Measurements from ENCODE around the gene PDCD4. TPM values are rescaled to one million over a fixed set of nuclear protein-coding genes. Genes with fewer than 3 reads are reported as not detected.

The PDCD4 gene
- total RNA-seq, 6 donors from 2014 or later, result 38.0 to 129 (median 57.1) TPM

- no peak overlapping the region for H3K27ac ChIP-seq
- ATAC-seq (ENCODE audit: low FRiP score in 2 of 2) (no peak), DNase-seq (no peak)
- no peak overlapping the region for H3K4me3 ChIP-seq
- H3K27me3 ChIP-seq, result no peaks in the 10 kb centered on the region
- peaks cover 4 to 18% (median 11%) of the 10 kb centered on the region in 4 donors for H3K4me1 ChIP-seq
- H3K36me3 ChIP-seq, result no peaks in the 10 kb centered on the region
- no peaks in the 10 kb centered on the region for H3K9me3 ChIP-seq
- TF ChIP-seq EP300 (IDR thresholded peaks at IDR 0.05) (no peak), POLR2AphosphoS5 (IDR thresholded peaks at IDR 0.05) (no peak), POLR2A (IDR thresholded peaks at IDR 0.05) (no peak)
- TF ChIP-seq, protein P1, sequence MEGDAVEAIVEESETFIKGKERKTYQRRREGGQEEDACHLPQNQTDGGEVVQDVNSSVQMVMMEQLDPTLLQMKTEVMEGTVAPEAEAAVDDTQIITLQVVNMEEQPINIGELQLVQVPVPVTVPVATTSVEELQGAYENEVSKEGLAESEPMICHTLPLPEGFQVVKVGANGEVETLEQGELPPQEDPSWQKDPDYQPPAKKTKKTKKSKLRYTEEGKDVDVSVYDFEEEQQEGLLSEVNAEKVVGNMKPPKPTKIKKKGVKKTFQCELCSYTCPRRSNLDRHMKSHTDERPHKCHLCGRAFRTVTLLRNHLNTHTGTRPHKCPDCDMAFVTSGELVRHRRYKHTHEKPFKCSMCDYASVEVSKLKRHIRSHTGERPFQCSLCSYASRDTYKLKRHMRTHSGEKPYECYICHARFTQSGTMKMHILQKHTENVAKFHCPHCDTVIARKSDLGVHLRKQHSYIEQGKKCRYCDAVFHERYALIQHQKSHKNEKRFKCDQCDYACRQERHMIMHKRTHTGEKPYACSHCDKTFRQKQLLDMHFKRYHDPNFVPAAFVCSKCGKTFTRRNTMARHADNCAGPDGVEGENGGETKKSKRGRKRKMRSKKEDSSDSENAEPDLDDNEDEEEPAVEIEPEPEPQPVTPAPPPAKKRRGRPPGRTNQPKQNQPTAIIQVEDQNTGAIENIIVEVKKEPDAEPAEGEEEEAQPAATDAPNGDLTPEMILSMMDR (IDR thresholded peaks at IDR 0.05), result no peak
- WGBS, 2 donors, result 88 to 95% methylated on average over 1 of the region's 1 CpG
These were observed 46.2 kb upstream of the PDCD4 start for GRCh38 chr10:110825508-110825907.

GRCh38 chr10:110827410-110827809, 44.3 kb upstream of the PDCD4 start:
- Histone ChIP-seq H3K27ac (no peak overlapping the region), H3K9me3 (no peaks in the 10 kb centered on the region), H3K36me3 (no peaks in the 10 kb centered on the region), H3K4me1 (peaks cover 0 to 10% (median 4%) of the 10 kb centered on the region in 4 donors), H3K4me3 (no peak overlapping the region), H3K27me3 (no peaks in the 10 kb centered on the region)
- no peak for DNase-seq
- WGBS, 2 donors, result 66 to 70% methylated on average over 4 of the region's 4 CpGs
- no peak for ATAC-seq (ENCODE audit: low FRiP score in 2 of 2)
- TF ChIP-seq, protein P1 (IDR thresholded peaks at IDR 0.05), result no peak
- TF ChIP-seq EP300 (IDR thresholded peaks at IDR 0.05) (no peak), POLR2AphosphoS5 (IDR thresholded peaks at IDR 0.05) (no peak), POLR2A (IDR thresholded peaks at IDR 0.05) (no peak)

DNA sequence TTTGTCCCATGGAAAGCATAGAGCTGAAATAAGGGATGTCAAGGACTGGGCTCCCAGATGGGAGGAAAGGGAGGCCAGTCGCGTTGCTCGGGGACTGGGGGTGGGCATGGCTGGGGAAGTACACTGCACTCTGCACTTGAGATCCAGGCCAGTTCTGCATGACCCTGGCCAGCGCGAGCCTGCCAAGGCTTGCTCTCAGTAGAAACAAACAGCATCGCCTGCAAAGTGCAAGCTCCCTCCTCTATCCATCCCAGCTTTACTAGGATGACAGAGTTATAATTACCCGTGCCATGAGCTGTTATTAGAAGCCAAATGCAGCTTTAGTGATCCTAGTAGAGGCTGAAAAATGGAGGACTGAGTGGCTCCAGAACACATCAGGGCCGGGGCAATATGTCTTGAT, 43.9 kb upstream of the PDCD4 start:
- TF ChIP-seq, protein P1 (IDR thresholded peaks at IDR 0.05), result no peak
- no peak for TF ChIP-seq POLR2AphosphoS5 (IDR thresholded peaks at IDR 0.05)
- no peak for TF ChIP-seq POLR2A (IDR thresholded peaks at IDR 0.05)
- TF ChIP-seq EP300 (IDR thresholded peaks at IDR 0.05), result no peak
- Histone ChIP-seq H3K36me3 (no peaks in the 10 kb centered on the region), H3K4me1 (peaks cover 0 to 7% (median 2%) of the 10 kb centered on the region in 4 donors), H3K27ac (no peak overlapping the region), H3K27me3 (no peaks in the 10 kb centered on the region), H3K4me3 (no peak overlapping the region), H3K9me3 (no peaks in the 10 kb centered on the region)
- 57 to 73% methylated on average over 1 to 8 of the region's 8 CpGs for WGBS, 2 donors
- DNase-seq, result no peak
- no peak for ATAC-seq (ENCODE audit: low FRiP score in 2 of 2)

GRCh38 chr10:110828525-110828924, 43.2 kb upstream of the PDCD4 start:
- Histone ChIP-seq H3K27ac (no peak overlapping the region), H3K4me1 (peaks cover 0 to under 1% (median 0%) of the 10 kb centered on the region in 4 donors), H3K9me3 (no peaks in the 10 kb centered on the region), H3K4me3 (no peak overlapping the region), H3K36me3 (no peaks in the 10 kb centered on the region), H3K27me3 (no peaks in the 10 kb centered on the region)
- 42 to 67% methylated on average over 2 of the region's 2 CpGs for WGBS, 2 donors
- TF ChIP-seq EP300 (IDR thresholded peaks at IDR 0.05) (no peak), POLR2A (IDR thresholded peaks at IDR 0.05) (no peak), POLR2AphosphoS5 (IDR thresholded peaks at IDR 0.05) (no peak)
- TF ChIP-seq, protein P1 (IDR thresholded peaks at IDR 0.05), result no peak
- DNase-seq (no peak), ATAC-seq (ENCODE audit: low FRiP score in 2 of 2) (no peak)

- Histone ChIP-seq H3K4me1 (peaks cover 0 to 11% (median 3%) of the 10 kb centered on the region in 4 donors), H3K4me3 (no peak overlapping the region), H3K36me3 (no peaks in the 10 kb centered on the region), H3K27ac (no peak overlapping the region), H3K27me3 (no peaks in the 10 kb centered on the region), H3K9me3 (no peaks in the 10 kb centered on the region)
- no peak for ATAC-seq (ENCODE audit: low FRiP score in 2 of 2)
- TF ChIP-seq POLR2AphosphoS5 (IDR thresholded peaks at IDR 0.05) (no peak), EP300 (IDR thresholded peaks at IDR 0.05) (no peak), POLR2A (IDR thresholded peaks at IDR 0.05) (no peak)
- TF ChIP-seq, protein P1 (IDR thresholded peaks at IDR 0.05), result no peak
- 88 to 99% methylated on average over 4 to 11 of the region's 11 CpGs for WGBS, 2 donors
- DNase-seq, result no peak
These were observed 41.9 kb upstream of the PDCD4 start for GRCh38 chr10:110829721-110830410.

Data from upper lobe of left lung (tissue), 6 donors.